Heart left ventricle (tissue), 13 donors: Measurements from ENCODE around the gene STK32C.

ENCODE experiments used
- POLR2A ChIP-seq, 2 donors: fragments of 450-650 bp; IDR thresholded peaks; one replicate each; pipeline ENCODE4 v1.6.1; 2017; ENCODE audit warnings: antibody characterized with exemption in 2 of 2, mild to moderate bottlenecking in 2 of 2, moderate library complexity in 2 of 2
- TF ChIP-seq, protein P1 (sequence below), 12 donors: fragments of 200-600 bp; sonication (generic) in 4 of 12; IDR thresholded peaks; one replicate each; pipeline versions ENCODE4 v1.5.0 to v1.8.0; 2018 to 2022; ENCODE audit warnings: antibody characterized with exemption in 12 of 12, mild to moderate bottlenecking in 5 of 12
- donor health status: ischemic (EF 13 %, LVEDD 7.1; RV severe dilation, severe dysfunction).
- donor health status: DM: no; HTN: yes; CAD: no.
- donor health status: DM: no; HTN: no; CAD: no.
- donor health status: ischemic (EF 25% LVEDD 6.9; RV normal size, moderate dysfunction).
- donor health status: ischemic (EF 25% LVEDD 5.7; RV mildly dilated, moderate dysfunction).
- donor health status: ischemic (EF 35%, LVEDD 5.7; RV mildly dilated, moderate dysfunction).
- donor health status: nonischemic (EF 11% LVEDD 7.7; RV severe dilation, severe dysfunction).
- donor health status: DM: yes; HTN: yes; CAD: no.
- donor health status: PGD.
- donor health status: ischemic (EF 29% LVEDD 5.4; RV normal size, mild dysfunction).
- donor health status: nonischemic (EF 23%, LVEDD 6.1; RV moderate dilation, normal function).

DNA sequence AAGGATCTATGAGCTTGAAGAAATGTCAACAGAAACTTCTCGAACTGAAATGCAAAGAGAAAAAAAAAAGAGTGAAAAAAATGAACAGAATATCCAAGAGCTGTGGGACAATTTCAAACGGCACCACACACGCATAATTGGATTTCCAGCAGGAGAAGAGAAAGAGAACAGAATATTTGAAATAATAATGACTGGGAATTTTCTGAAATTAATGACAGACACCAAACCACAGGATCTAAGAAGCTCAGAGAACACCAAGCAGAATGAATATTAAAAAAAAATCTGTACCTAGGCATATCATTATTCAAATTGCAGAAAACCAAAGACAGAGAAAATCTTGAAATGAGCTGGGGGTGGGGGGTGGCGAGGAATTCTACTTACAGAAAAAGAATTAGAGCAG, 93.8 kb downstream of the STK32C start:
- TF ChIP-seq, protein P1, sequence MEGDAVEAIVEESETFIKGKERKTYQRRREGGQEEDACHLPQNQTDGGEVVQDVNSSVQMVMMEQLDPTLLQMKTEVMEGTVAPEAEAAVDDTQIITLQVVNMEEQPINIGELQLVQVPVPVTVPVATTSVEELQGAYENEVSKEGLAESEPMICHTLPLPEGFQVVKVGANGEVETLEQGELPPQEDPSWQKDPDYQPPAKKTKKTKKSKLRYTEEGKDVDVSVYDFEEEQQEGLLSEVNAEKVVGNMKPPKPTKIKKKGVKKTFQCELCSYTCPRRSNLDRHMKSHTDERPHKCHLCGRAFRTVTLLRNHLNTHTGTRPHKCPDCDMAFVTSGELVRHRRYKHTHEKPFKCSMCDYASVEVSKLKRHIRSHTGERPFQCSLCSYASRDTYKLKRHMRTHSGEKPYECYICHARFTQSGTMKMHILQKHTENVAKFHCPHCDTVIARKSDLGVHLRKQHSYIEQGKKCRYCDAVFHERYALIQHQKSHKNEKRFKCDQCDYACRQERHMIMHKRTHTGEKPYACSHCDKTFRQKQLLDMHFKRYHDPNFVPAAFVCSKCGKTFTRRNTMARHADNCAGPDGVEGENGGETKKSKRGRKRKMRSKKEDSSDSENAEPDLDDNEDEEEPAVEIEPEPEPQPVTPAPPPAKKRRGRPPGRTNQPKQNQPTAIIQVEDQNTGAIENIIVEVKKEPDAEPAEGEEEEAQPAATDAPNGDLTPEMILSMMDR (IDR thresholded peaks at IDR 0.05): no peak
- TF ChIP-seq POLR2A (IDR thresholded peaks at IDR 0.05): no peak
